MCF 10A (cell line): ENCODE measurements around the gene SNAI1. TPM values are rescaled to one million over a fixed set of nuclear protein-coding genes. Genes with fewer than 3 reads are reported as not detected.

Experiments
- BruUV-seq: library from RNA; stranded (reverse); fragments of 400-500 nt; replicated peaks from 2 replicates; lab custom pipeline; 2021; lab: Mats Ljungman, UMichigan
- CTCF ChIA-PET: fragments of 300-600 bp; sonication (Branson Sonifier 250); formaldehyde crosslinking; extraction: SDS; loops from one replicate; lab custom pipeline; 2021; ENCODE audit warnings: antibody characterized with exemption, inconsistent platforms; lab: Yijun Ruan, JAX
- POLR2A ChIA-PET: fragments of 300-600, 350-650 bp; sonication (Branson Sonifier 250); formaldehyde crosslinking; extraction: SDS; loops from one replicate; lab custom pipeline; 2020; ENCODE audit warnings: antibody characterized with exemption, inconsistent platforms; lab: Yijun Ruan, JAX
- DNase-seq: peaks from one replicate; pipeline ENCODE4 v3.0.0-alpha.2; 2018; ENCODE audit not compliant: unreplicated experiment
- H3K27ac Mint-ChIP-seq: one replicate; pipeline ENCODE4 v1.8.0; 2022; ENCODE audit warnings: mild to moderate bottlenecking, low read depth, mixed read lengths; ENCODE audit not compliant: unreplicated experiment
- H3K27me3 Mint-ChIP-seq: one replicate; pipeline ENCODE4 v1.8.0; 2022; ENCODE audit warnings: mixed read lengths; ENCODE audit not compliant: insufficient read depth, unreplicated experiment
- H3K36me3 Mint-ChIP-seq: one replicate; pipeline ENCODE4 v1.8.0; 2022; ENCODE audit warnings: mild to moderate bottlenecking, moderate library complexity, mixed read lengths; ENCODE audit not compliant: insufficient read depth, unreplicated experiment
- H3K4me1 Mint-ChIP-seq: one replicate; pipeline ENCODE4 v1.8.0; 2022; ENCODE audit warnings: mixed read lengths; ENCODE audit not compliant: insufficient read depth, unreplicated experiment
- H3K4me3 Mint-ChIP-seq: one replicate; pipeline ENCODE4 v1.8.0; 2022; ENCODE audit warnings: mild to moderate bottlenecking, moderate library complexity, mixed read lengths; ENCODE audit not compliant: unreplicated experiment
- H3K9me3 Mint-ChIP-seq: one replicate; pipeline ENCODE4 v1.8.0; 2022; ENCODE audit warnings: mixed read lengths; ENCODE audit not compliant: unreplicated experiment
- intact Hi-C: fragments of 100-400 bp; cut with micrococcal nuclease; formaldehyde crosslinking; loops from 2 replicates; pipeline ENCODE4 v1.14.1; 2022
- total RNA-seq: library from RNA; stranded (reverse); gene quantifications from 2 replicates; pipeline ENCODE4 v1.2.3, GENCODE V29; 2022
- TF ChIP-seq, protein P1 (sequence below): fragments of 200-600 bp; IDR thresholded peaks from one replicate; pipeline ENCODE4 v1.8.0; 2022; ENCODE audit warnings: antibody characterized with exemption, mild to moderate bottlenecking; ENCODE audit not compliant: unreplicated experiment

SNAI1 gene
- total RNA-seq, 1 experiment from 2014 or later = 0.23 TPM

DNA sequence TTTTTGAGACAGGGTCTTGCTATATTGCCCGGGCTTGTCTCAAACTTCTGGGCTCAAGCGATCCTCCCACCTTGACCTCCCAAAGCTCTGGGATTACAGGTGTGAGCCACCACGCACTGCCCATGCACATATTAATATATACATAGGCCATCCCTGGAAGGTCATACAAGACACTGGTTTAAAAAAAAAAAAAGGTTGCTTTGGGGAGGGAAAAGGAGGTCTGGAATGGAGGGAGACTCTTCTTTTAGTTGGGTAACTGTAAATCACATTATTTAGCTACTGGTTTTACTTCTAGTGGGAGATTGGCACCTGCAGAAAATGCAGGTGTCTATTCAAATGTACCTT, 4.1 kb upstream of the SNAI1 start:
- TF ChIP-seq, protein P1, sequence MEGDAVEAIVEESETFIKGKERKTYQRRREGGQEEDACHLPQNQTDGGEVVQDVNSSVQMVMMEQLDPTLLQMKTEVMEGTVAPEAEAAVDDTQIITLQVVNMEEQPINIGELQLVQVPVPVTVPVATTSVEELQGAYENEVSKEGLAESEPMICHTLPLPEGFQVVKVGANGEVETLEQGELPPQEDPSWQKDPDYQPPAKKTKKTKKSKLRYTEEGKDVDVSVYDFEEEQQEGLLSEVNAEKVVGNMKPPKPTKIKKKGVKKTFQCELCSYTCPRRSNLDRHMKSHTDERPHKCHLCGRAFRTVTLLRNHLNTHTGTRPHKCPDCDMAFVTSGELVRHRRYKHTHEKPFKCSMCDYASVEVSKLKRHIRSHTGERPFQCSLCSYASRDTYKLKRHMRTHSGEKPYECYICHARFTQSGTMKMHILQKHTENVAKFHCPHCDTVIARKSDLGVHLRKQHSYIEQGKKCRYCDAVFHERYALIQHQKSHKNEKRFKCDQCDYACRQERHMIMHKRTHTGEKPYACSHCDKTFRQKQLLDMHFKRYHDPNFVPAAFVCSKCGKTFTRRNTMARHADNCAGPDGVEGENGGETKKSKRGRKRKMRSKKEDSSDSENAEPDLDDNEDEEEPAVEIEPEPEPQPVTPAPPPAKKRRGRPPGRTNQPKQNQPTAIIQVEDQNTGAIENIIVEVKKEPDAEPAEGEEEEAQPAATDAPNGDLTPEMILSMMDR = no peak
- BruUV-seq = no TSS peak
- DNase-seq = no peak
- Mint-ChIP-seq H3K27ac (no peak overlapping the region), H3K4me1 (peaks cover 6% of the 10 kb centered on the region), H3K9me3 (no peaks in the 10 kb centered on the region), H3K4me3 (no peak overlapping the region), H3K27me3 (peaks cover 19% of the 10 kb centered on the region), H3K36me3 (no peaks in the 10 kb centered on the region)
- intact Hi-C loops = loop anchor here (2.0 to 5.0 kb wide), 2 partner anchors 92 to 189 kb away; no protein-coding TSS in a partner anchor
- ChIA-PET CTCF (interaction anchor here (0.5 to 14.3 kb wide), 57 partner anchors 8 to 664 kb away, joined by 3 to 582 read pairs (median 5); partner anchors contain the start of gene PEDS1), POLR2A (interaction anchor here (0.6 to 2.2 kb wide), 7 partner anchors 9 to 183 kb away, joined by 3 to 33 read pairs (median 5); partner anchors contain the start of gene UBE2V1)

DNA sequence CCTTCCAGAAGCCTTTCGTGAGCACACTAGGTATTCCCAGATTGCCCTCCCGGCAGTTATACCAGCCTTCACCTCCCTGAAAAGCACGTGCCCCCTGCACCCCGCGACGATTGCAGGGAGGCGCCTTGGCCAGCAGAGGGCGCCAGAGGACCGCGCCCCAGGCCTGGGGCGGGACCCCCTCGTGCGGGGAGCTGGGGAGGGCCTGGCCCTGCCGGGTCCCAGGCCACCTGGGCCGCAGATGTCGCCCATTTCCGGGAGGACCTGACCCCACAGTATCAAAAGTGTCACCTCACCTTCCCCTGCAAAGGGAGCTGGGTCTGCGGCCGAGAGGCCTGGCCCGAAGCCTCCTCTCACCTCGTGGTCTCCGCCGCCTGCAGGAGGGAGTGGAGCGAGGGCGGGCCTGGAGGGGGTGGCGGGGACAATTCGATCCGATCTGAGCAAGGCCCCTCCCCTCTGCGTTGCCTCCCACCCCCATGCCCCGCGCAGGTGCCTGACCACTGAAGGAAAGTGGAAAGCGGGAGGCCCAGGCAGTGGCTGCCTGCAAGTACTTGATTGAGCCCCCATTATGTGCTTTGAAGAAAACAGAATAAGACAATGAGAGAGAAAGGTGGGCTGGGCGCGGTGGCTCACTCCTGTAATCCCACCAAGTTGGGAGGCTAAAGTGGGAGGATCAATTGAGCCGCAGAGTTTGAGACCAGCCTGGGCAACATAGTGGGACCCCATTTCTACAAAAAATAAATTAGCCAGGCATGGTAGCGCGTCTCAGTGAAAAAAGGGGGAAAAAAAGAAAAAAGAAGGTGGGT, 3.5 kb upstream of the SNAI1 start:
- TF ChIP-seq, protein P1 = peak; percentile 99
- H3K4me1 Mint-ChIP-seq = peaks cover 6% of the 10 kb centered on the region
- CTCF ChIA-PET = interaction anchor here (0.5 to 14.3 kb wide), 70 partner anchors 9 to 665 kb away, joined by 3 to 582 read pairs (median 5); partner anchors contain the start of gene PEDS1
- DNase-seq = peak; percentile 45
- peaks cover 19% of the 10 kb centered on the region for H3K27me3 Mint-ChIP-seq
- no peaks in the 10 kb centered on the region for H3K9me3 Mint-ChIP-seq
- BruUV-seq = no TSS peak
- intact Hi-C loops = loop anchor here (2.0 to 5.0 kb wide), 2 partner anchors 92 to 188 kb away; no protein-coding TSS in a partner anchor
- no peaks in the 10 kb centered on the region for H3K36me3 Mint-ChIP-seq
- POLR2A ChIA-PET = interaction anchor here (0.6 to 2.2 kb wide), 9 partner anchors 10 to 190 kb away, joined by 3 to 33 read pairs (median 4); partner anchors contain the start of gene UBE2V1
- no peak overlapping the region for H3K4me3 Mint-ChIP-seq
- H3K27ac Mint-ChIP-seq = no peak overlapping the region

DNA sequence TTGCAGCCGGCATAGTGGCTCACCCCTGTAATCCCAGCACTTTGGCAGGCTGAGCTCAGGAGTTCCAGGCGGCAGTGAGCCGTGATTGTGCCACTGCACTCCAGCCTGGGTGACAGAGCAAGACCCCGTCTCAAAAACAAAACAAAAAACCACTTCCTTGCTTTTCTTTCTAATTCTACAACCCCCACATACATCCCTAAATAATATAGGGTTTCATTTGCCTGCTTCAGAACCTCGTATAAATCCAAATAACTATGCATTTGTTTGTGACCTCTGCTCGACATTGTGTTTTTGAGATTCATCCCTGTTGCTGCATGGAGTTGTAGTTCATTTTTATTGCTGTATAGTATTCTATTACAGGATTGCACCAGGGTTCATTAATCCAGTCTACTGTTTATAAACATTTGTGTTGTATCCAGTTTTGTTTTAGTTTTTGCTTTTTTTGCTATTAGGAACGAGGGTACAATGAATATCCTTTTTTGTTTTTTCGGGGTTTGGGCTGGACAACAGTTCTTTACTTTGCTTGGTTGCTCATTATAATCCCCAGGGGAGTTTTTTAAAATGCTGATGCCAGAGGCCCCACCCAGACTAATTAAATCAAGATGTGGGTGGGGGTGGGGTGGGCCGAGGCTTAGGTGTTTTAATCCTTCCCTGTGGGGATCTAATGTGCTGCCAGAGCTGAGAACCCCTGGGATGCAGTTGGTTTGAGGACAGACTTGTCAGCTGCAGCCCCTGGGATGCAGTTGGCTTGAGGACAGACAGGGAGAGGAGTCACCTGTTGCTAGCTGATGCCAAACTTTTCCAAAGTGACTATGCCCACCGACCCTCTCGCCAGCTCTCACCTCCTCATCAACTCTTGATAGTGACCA, 2.4 kb upstream of the SNAI1 start:
- ChIA-PET POLR2A (interaction anchor here (1.0 to 2.2 kb wide), 4 partner anchors 12 to 189 kb away, joined by 3 to 33 read pairs (median 6); no protein-coding TSS in a partner anchor), CTCF (interaction anchor here (0.6 to 14.3 kb wide), 22 partner anchors 9 to 886 kb away, joined by 3 to 582 read pairs (median 10); no protein-coding TSS in a partner anchor)
- peaks cover 6% of the 10 kb centered on the region for H3K4me1 Mint-ChIP-seq
- no peak overlapping the region for H3K27ac Mint-ChIP-seq
- no peaks in the 10 kb centered on the region for H3K36me3 Mint-ChIP-seq
- H3K27me3 Mint-ChIP-seq = peaks cover 19% of the 10 kb centered on the region
- no TSS peak for BruUV-seq
- intact Hi-C loops = no loop called here
- H3K4me3 Mint-ChIP-seq = no peak overlapping the region
- TF ChIP-seq, protein P1 = no peak
- no peak for DNase-seq
- no peaks in the 10 kb centered on the region for H3K9me3 Mint-ChIP-seq
